ENCODE data around the gene GLIPR2. TPM values are rescaled to one million over a fixed set of nuclear protein-coding genes. Genes with fewer than 3 reads are reported as not detected.

Gene GLIPR2
- total and polyA plus RNA-seq, 2 experiments from 2014 or later: 5.1 to 5.7 TPM

DNA sequence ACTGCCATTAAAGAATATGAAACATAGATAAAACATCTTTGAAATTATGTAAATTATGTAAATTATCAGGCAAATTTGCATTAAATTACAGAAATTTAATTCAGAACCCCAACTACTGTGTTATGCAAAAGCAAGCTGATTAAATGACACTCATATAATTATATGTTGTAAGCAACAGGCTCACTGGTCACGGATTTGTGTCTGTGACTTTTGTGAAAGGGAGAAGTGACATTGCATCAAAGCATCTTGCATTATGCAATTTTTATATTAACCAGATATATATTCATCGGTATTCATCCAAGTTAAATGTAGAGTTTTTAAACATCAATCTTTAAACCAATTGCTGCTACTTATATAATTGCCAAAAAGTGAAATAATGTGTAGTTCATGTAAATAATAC lies 13.0 kb upstream of the GLIPR2 start (continued):
- TF ChIP-seq, protein P1, sequence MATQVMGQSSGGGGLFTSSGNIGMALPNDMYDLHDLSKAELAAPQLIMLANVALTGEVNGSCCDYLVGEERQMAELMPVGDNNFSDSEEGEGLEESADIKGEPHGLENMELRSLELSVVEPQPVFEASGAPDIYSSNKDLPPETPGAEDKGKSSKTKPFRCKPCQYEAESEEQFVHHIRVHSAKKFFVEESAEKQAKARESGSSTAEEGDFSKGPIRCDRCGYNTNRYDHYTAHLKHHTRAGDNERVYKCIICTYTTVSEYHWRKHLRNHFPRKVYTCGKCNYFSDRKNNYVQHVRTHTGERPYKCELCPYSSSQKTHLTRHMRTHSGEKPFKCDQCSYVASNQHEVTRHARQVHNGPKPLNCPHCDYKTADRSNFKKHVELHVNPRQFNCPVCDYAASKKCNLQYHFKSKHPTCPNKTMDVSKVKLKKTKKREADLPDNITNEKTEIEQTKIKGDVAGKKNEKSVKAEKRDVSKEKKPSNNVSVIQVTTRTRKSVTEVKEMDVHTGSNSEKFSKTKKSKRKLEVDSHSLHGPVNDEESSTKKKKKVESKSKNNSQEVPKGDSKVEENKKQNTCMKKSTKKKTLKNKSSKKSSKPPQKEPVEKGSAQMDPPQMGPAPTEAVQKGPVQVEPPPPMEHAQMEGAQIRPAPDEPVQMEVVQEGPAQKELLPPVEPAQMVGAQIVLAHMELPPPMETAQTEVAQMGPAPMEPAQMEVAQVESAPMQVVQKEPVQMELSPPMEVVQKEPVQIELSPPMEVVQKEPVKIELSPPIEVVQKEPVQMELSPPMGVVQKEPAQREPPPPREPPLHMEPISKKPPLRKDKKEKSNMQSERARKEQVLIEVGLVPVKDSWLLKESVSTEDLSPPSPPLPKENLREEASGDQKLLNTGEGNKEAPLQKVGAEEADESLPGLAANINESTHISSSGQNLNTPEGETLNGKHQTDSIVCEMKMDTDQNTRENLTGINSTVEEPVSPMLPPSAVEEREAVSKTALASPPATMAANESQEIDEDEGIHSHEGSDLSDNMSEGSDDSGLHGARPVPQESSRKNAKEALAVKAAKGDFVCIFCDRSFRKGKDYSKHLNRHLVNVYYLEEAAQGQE (IDR thresholded peaks at IDR 0.05; ENCODE audit: unreplicated experiment): no peak
- TF ChIP-seq ZNF331 (CRISPR knock-in tag; IDR thresholded peaks at IDR 0.05; ENCODE audit: low read depth): no peak
- TF ChIP-seq JUNB (IDR thresholded peaks at IDR 0.05; ENCODE audit: unreplicated experiment): no peak
- TF ChIP-seq ZNF114 (CRISPR knock-in tag; IDR thresholded peaks at IDR 0.05): no peak
- TF ChIP-seq, protein P2, sequence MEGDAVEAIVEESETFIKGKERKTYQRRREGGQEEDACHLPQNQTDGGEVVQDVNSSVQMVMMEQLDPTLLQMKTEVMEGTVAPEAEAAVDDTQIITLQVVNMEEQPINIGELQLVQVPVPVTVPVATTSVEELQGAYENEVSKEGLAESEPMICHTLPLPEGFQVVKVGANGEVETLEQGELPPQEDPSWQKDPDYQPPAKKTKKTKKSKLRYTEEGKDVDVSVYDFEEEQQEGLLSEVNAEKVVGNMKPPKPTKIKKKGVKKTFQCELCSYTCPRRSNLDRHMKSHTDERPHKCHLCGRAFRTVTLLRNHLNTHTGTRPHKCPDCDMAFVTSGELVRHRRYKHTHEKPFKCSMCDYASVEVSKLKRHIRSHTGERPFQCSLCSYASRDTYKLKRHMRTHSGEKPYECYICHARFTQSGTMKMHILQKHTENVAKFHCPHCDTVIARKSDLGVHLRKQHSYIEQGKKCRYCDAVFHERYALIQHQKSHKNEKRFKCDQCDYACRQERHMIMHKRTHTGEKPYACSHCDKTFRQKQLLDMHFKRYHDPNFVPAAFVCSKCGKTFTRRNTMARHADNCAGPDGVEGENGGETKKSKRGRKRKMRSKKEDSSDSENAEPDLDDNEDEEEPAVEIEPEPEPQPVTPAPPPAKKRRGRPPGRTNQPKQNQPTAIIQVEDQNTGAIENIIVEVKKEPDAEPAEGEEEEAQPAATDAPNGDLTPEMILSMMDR (conservative IDR thresholded peaks at IDR 0.05; ENCODE audit: low read depth in 2 of 2): no peak
- TF ChIP-seq POLR2AphosphoS5 (IDR thresholded peaks at IDR 0.05; ENCODE audit: low read depth): no peak
- no peak for TF ChIP-seq EZH2phosphoT487 (IDR thresholded peaks at IDR 0.05; ENCODE audit: unreplicated experiment)

DNA sequence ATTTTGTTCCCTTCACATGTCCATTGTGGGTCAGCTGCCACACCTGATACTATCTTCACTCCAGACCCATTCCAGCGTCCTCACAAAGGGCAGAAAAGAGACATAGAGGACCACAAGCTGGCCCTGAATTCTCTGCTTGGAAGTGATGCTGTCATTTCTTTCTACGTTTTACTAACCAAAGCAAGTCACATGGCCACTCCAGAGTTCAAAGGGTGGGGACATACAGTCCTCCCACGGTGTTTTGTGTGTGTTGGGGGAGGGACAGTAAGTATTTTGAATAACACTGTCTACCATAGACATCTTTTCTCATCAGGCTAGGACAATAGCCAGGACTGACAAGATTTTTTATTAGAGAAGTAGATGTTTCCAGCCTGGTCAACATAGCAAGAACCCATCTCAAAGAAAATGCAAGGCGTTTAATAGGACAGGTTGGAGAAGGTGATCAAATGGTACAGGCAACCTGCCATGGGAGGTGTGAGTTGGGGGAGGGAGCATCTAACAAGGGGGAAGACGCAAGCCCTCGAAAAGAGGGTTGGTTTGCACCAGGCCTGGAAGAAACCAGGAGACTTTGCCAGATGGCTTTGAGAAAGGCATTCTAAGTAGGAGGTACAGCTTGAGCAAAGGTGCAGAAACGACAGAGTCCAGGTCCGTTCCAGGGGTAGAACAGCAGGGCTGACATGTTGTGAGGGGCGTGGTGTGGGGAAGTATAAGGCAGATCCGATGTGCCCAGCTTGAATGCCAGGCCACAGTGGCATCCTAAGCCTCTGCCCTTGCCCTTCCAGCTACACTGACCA lies 11.3 kb upstream of the GLIPR2 start:
- Histone ChIP-seq H3K4me3 (no peak overlapping the region), H3K79me2 (replicated peaks; ENCODE audit: insufficient read depth) (no peaks in the 10 kb centered on the region), H3K9me2 (ENCODE audit: insufficient read depth) (no peaks in the 10 kb centered on the region), H3K27ac (ENCODE audit: low read depth) (no peak overlapping the region), H3K36me3 (ENCODE audit: insufficient read depth) (no peaks in the 10 kb centered on the region), H3F3A (replicated peaks; ENCODE audit: low read depth) (no peaks in the 10 kb centered on the region), H4K20me1 (replicated peaks; ENCODE audit: insufficient read depth) (no peaks in the 10 kb centered on the region), H3K4me2 (no peak overlapping the region), H2AFZ (no peak overlapping the region), H3K27me3 (ENCODE audit: insufficient read depth) (no peaks in the 10 kb centered on the region), H3K4me1 (ENCODE audit: insufficient read depth) (0 out of 2 replicates have a peak, but pooled peaks cover 3% of the 10 kb centered on the region)
- Mint-ChIP-seq H3K4me1 (peaks cover 2% of the 10 kb centered on the region; the same call in 2 of the 3 replicates), H3K4me3 (no peak overlapping the region), H3K27me3 (ENCODE audit: insufficient read depth, low read depth, poor library complexity) (peaks cover 2% of the 10 kb centered on the region), H3K27ac (no peak overlapping the region), H3K9me3 (no peaks in the 10 kb centered on the region), H3K36me3 (ENCODE audit: low read depth) (no peaks in the 10 kb centered on the region)
- TF ChIP-seq NANOG (IDR thresholded peaks at IDR 0.05; ENCODE audit: borderline replicate concordance): no peak
- TF ChIP-seq, protein P3, sequence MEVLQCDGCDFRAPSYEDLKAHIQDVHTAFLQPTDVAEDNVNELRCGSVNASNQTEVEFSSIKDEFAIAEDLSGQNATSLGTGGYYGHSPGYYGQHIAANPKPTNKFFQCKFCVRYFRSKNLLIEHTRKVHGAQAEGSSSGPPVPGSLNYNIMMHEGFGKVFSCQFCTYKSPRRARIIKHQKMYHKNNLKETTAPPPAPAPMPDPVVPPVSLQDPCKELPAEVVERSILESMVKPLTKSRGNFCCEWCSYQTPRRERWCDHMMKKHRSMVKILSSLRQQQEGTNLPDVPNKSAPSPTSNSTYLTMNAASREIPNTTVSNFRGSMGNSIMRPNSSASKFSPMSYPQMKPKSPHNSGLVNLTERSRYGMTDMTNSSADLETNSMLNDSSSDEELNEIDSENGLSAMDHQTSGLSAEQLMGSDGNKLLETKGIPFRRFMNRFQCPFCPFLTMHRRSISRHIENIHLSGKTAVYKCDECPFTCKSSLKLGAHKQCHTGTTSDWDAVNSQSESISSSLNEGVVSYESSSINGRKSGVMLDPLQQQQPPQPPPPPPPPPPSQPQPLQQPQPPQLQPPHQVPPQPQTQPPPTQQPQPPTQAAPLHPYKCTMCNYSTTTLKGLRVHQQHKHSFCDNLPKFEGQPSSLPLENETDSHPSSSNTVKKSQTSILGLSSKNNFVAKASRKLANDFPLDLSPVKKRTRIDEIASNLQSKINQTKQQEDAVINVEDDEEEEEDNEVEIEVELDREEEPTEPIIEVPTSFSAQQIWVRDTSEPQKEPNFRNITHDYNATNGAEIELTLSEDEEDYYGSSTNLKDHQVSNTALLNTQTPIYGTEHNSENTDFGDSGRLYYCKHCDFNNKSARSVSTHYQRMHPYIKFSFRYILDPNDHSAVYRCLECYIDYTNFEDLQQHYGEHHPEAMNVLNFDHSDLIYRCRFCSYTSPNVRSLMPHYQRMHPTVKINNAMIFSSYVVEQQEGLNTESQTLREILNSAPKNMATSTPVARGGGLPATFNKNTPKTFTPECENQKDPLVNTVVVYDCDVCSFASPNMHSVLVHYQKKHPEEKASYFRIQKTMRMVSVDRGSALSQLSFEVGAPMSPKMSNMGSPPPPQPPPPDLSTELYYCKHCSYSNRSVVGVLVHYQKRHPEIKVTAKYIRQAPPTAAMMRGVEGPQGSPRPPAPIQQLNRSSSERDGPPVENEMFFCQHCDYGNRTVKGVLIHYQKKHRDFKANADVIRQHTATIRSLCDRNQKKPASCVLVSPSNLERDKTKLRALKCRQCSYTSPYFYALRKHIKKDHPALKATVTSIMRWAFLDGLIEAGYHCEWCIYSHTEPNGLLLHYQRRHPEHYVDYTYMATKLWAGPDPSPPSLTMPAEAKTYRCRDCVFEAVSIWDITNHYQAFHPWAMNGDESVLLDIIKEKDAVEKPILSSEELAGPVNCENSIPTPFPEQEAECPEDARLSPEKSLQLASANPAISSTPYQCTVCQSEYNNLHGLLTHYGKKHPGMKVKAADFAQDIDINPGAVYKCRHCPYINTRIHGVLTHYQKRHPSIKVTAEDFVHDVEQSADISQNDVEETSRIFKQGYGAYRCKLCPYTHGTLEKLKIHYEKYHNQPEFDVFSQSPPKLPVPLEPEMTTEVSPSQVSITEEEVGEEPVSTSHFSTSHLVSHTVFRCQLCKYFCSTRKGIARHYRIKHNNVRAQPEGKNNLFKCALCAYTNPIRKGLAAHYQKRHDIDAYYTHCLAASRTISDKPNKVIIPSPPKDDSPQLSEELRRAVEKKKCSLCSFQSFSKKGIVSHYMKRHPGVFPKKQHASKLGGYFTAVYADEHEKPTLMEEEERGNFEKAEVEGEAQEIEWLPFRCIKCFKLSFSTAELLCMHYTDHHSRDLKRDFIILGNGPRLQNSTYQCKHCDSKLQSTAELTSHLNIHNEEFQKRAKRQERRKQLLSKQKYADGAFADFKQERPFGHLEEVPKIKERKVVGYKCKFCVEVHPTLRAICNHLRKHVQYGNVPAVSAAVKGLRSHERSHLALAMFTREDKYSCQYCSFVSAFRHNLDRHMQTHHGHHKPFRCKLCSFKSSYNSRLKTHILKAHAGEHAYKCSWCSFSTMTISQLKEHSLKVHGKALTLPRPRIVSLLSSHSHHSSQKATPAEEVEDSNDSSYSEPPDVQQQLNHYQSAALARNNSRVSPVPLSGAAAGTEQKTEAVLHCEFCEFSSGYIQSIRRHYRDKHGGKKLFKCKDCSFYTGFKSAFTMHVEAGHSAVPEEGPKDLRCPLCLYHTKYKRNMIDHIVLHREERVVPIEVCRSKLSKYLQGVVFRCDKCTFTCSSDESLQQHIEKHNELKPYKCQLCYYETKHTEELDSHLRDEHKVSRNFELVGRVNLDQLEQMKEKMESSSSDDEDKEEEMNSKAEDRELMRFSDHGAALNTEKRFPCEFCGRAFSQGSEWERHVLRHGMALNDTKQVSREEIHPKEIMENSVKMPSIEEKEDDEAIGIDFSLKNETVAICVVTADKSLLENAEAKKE (CRISPR knock-in tag; IDR thresholded peaks at IDR 0.05): no peak
- ATAC-seq (no peak), DNase-seq (ENCODE audit: low spot score) (no peak)

Data from GM23338 (cell line).